ENCODE measurements around the gene CD1E.
"Not testable (repeated sequence)": the region's sequence is repeated elsewhere in the genome, so short reads cannot be mapped to it uniquely, and the experiment has no call there.

CD1E gene

GRCh38 chr1:158362941-158363340 lies 9.2 kb downstream of the CD1E start:
- no peak for DNase-seq

GRCh38 chr1:158366783-158367182 lies 13.1 kb downstream of the CD1E start:
- DNase-seq: no peak

DNA sequence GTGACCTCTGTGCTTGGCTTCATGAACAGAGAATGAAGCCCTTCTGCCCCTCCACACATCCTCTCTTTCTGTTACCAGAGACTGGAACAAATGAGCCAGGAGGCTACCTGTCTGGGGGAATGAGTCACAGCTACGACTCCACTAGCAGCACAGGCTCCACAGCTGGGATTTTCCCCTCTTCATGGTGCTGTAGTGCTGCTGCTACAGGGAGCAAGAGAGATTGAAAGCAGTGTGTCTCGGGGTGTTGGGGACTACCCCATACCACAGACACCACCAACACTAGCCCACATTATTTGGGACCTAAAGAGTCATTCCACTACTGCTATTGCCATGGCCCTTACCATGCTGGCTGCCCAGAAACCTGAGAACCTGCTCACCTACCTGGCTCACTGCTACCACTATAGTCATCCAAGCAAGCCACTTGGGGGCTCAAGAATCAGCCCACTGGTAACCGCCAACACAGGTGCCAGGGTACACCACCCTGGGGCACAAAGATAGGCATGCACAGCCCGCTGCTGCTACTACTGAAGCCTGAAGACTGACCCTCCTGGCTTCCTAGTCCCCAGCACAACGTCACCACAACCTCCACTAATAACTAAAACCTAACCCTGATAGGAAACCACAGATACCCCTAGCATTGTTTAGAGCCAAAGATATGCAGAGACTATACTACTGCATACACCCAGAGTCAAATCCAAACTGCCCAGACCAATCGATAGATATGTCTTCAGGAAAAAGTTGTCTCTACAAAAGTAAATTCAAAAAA lies 17.7 kb downstream of the CD1E start:
- DNase-seq: no peak

DNA sequence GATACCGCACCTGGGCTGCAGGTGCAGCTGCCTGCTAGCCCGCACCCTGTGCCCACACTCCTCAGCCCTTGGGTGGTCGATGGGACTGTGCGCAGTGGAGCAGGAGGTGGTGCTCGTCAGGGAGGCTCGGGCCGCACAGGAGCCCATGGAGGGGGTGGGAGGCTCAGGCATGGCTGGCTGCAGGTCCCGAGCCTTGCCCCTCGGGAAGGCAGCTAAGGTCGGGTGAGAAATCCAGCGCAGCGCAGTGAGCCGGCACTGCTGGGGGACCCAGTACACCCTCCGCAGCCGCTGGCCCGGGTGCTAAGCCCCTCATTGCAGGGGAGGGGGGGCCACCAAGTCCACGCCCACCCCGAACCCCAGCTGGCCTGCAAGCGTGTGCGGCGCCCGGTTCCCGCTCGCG lies 20.4 kb downstream of the CD1E start:
- DNase-seq: not testable (repeated sequence)

GRCh38 chr1:158374860-158375259 lies 21.2 kb downstream of the CD1E start:
- no peak for DNase-seq

GRCh38 chr1:158390331-158390730 lies 36.6 kb downstream of the CD1E start:
- DNase-seq: no peak

DNA sequence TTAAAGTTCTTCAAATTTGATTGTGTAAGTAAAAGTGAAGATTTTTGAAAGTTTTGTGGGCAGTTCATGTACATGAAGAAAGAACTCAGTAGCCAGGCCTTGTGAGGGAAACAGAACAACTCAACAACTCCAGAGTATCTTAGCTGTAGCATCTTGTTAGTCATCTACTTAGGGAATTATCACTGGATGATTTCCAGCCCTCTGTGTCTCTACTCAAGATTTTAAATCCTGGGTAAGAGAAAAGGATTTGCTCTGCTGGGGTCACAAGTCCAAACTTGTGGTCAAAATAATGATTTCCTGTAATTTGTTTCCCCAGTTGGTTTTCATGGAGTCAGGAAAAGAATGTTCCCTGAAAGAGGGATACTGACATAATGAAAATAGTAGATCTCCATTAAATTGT lies 37.4 kb downstream of the CD1E start:
- DNase-seq: no peak

DNA sequence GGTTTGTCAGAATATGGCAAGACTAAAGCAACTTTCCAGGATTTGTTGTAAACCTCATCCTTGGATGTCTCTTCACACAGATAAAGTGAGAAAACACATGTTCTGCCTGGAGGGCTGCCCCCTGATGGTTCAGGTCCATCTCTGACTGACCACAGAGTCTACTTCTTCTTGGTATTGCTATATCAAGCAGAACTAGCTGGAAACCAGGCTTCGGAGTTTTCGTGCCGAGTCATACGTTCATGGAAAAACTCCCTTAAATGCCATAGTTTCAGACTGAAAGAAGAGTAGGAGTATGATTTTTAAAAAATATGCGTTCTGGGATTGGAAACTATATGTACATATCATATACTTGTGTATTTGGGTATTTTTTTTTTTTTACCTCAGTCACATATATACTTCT lies 39.8 kb downstream of the CD1E start:
- DNase-seq: no peak

DNA sequence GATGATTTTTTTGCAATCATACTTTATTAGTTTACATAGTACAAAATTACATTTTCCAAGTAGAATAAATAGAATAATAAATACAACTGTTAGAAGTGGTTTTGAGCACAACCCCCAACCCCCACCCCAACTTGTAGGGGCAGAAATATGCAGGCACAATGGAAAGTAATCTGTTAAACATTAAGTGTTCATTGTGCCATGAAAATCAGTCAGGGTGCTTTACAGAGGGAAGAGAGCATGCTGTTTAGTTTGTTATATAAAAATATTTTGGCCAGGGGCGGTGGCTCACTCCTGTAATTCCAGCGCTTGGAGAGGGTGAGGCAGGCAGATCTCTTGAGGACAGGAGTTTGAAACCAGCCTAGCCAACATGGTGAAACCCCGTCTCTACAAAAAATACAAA lies 43.0 kb downstream of the CD1E start:
- DNase-seq: no peak

- no peak for DNase-seq
These were observed 45.3 kb downstream of the CD1E start, which contains the start of gene OR10T2 for GRCh38 chr1:158398818-158399514. Gene OR10T2 (minus strand): TSS chr1:158399466. CDS start chr1:158399466, 0 bp downstream.

GRCh38 chr1:158400871-158401270 lies 47.2 kb downstream of the CD1E start:
- DNase-seq: no peak

GRCh38 chr1:158407092-158407491 lies 53.4 kb downstream of the CD1E start:
- no peak for DNase-seq

Data from C1 segment of cervical spinal cord (tissue), 14 donors.